ENCODE results near the gene C11orf21.

The C11orf21 gene

GRCh38 chr11:2267851-2268728 lies 33.6 kb downstream of the C11orf21 start:
- TF ChIP-seq CTCF (IDR thresholded peaks at IDR 0.05; ENCODE audit: borderline replicate concordance, control extremely low read depth, extremely low read depth, insufficient read depth, missing control alignments), result no peak
- no peak for DNase-seq (ENCODE audit: low spot score)
- in situ Hi-C loops (cut with MboI; ENCODE audit: low sequenced_read_pairs, unreplicated experiment), result no loop called here

GRCh38 chr11:2267306-2267850 lies 34.3 kb downstream of the C11orf21 start:
- no peak for DNase-seq (ENCODE audit: low spot score)
- in situ Hi-C loops (cut with MboI; ENCODE audit: low sequenced_read_pairs, unreplicated experiment), result no loop called here
- TF ChIP-seq CTCF (IDR thresholded peaks at IDR 0.05; ENCODE audit: borderline replicate concordance, control extremely low read depth, extremely low read depth, insufficient read depth, missing control alignments), result no peak

- in situ Hi-C loops (cut with MboI; ENCODE audit: low sequenced_read_pairs, unreplicated experiment), result no loop called here
- no peak for DNase-seq (ENCODE audit: low spot score)
- no peak for TF ChIP-seq CTCF (IDR thresholded peaks at IDR 0.05; ENCODE audit: borderline replicate concordance, control extremely low read depth, extremely low read depth, insufficient read depth, missing control alignments)
These were observed 35.0 kb downstream of the C11orf21 start for GRCh38 chr11:2266586-2267305.

GRCh38 chr11:2265854-2266585 lies 35.7 kb downstream of the C11orf21 start:
- DNase-seq (ENCODE audit: low spot score), result no peak
- TF ChIP-seq CTCF (IDR thresholded peaks at IDR 0.05; ENCODE audit: borderline replicate concordance, control extremely low read depth, extremely low read depth, insufficient read depth, missing control alignments), result no peak
- in situ Hi-C loops (cut with MboI; ENCODE audit: low sequenced_read_pairs, unreplicated experiment), result no loop called here

GRCh38 chr11:2265396-2265795 lies 36.3 kb downstream of the C11orf21 start:
- no peak for TF ChIP-seq CTCF (IDR thresholded peaks at IDR 0.05; ENCODE audit: borderline replicate concordance, control extremely low read depth, extremely low read depth, insufficient read depth, missing control alignments)
- DNase-seq (ENCODE audit: low spot score), result peak; percentile 67
- in situ Hi-C loops (cut with MboI; ENCODE audit: low sequenced_read_pairs, unreplicated experiment), result no loop called here
